ENCODE measurements around the gene TRAF2.
A peak's percentile ranks its signal among the peaks of the same experiment; 100 is the strongest.

DNA sequence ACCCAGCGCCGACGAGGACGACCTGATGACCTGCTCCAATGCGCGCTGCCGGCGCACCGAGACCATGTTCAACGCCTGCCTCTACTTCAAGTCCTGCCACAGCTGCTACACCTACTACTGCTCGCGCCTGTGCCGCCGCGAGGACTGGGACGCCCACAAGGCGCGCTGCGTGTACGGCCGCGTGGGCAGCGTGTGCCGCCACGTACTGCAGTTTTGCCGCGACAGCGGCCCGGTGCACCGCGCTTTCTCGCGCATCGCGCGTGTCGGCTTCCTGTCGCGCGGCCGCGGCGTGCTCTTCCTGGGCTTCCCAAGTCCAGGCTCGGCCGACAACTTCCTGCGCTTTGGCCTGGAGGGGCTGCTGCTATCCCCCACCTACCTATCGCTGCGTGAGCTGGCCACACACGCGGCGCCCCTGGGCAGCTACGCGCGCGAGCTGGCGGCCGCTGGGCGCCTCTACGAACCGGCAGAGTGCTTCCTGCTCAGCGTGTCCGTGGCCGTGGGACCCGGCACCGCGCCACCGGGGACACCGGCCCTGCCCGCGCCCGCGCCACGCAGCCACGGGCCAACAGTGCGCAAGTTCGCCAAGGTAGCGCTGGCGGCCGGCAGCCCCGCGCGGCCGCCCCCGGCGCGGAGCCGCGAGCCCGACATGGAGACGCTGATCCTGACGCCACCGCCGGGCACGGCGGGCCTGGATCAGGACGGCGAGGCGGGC, 39.8 kb upstream of the TRAF2 start:
- TF ChIP-seq, protein P1, sequence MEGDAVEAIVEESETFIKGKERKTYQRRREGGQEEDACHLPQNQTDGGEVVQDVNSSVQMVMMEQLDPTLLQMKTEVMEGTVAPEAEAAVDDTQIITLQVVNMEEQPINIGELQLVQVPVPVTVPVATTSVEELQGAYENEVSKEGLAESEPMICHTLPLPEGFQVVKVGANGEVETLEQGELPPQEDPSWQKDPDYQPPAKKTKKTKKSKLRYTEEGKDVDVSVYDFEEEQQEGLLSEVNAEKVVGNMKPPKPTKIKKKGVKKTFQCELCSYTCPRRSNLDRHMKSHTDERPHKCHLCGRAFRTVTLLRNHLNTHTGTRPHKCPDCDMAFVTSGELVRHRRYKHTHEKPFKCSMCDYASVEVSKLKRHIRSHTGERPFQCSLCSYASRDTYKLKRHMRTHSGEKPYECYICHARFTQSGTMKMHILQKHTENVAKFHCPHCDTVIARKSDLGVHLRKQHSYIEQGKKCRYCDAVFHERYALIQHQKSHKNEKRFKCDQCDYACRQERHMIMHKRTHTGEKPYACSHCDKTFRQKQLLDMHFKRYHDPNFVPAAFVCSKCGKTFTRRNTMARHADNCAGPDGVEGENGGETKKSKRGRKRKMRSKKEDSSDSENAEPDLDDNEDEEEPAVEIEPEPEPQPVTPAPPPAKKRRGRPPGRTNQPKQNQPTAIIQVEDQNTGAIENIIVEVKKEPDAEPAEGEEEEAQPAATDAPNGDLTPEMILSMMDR (conservative IDR thresholded peaks at IDR 0.05 in 1 of 2, IDR thresholded peaks at IDR 0.05 in 1 of 2; ENCODE audit: extremely low read depth in 1 of 2, insufficient read depth in 1 of 2, low read depth in 1 of 2, low read length in 2 of 2), result no peak
- TF ChIP-seq EZH2 (IDR thresholded peaks at IDR 0.05; ENCODE audit: borderline replicate concordance, low read length), result peak; percentile 93
